OCI-LY1 (cell line): Measurements from ENCODE around the gene CLCN6.

Experiments
- H2AFZ ChIP-seq: fragments of 200-600 bp; sonication (generic), shearing (Covaris generic); 2 replicates; pipeline ENCODE4 v1.6.0; 2014; ENCODE audit warnings: antibody characterized with exemption, mild to moderate bottlenecking, low read length
- H3F3A ChIP-seq: fragments of 200-600 bp; sonication (generic), shearing (Covaris generic); 2 replicates; pipeline ENCODE4 v1.6.0; 2014; ENCODE audit warnings: mild to moderate bottlenecking, antibody characterized with exemption, low read length, moderate library complexity; ENCODE audit not compliant: insufficient read depth
- H3K27ac ChIP-seq: fragments of 200-600 bp; sonication (generic); 2 replicates; pipeline ENCODE4 v1.5.1; 2014; ENCODE audit warnings: low read length, mixed run types, mild to moderate bottlenecking, low read depth; ENCODE audit not compliant: poor library complexity, severe bottlenecking
- H3K27me3 ChIP-seq: fragments of 200-600 bp; sonication (generic); 2 replicates; pipeline ENCODE4 v1.6.0; 2014; ENCODE audit warnings: antibody characterized with exemption, mild to moderate bottlenecking, low read length, moderate library complexity; ENCODE audit not compliant: insufficient read depth
- H3K36me3 ChIP-seq: fragments of 200-600 bp; sonication (generic); 2 replicates; pipeline ENCODE4 v1.6.1; 2014; ENCODE audit warnings: mild to moderate bottlenecking, antibody characterized with exemption, low read length, moderate library complexity, mixed read lengths; ENCODE audit not compliant: insufficient read depth
- H3K4me1 ChIP-seq: fragments of 200-600 bp; sonication (generic); 2 replicates; pipeline ENCODE4 v1.5.1; 2014; ENCODE audit warnings: mild to moderate bottlenecking, low read length, moderate library complexity; ENCODE audit not compliant: insufficient read depth, severe bottlenecking
- H3K4me2 ChIP-seq: fragments of 200-600 bp; sonication (generic), shearing (Covaris generic); 2 replicates; pipeline ENCODE4 v1.6.1; 2014; ENCODE audit warnings: low read length
- H3K4me3 ChIP-seq: fragments of 200-600 bp; sonication (generic); 2 replicates; pipeline ENCODE4 v1.5.1; 2014; ENCODE audit warnings: low read length, low read depth, mild to moderate bottlenecking, mixed read lengths; ENCODE audit not compliant: poor library complexity, severe bottlenecking
- H3K79me2 ChIP-seq: fragments of 200-600 bp; shearing (Covaris generic); 2 replicates; pipeline ENCODE4 v1.6.1; 2016; ENCODE audit warnings: mixed run types, low read length, mixed read lengths; ENCODE audit not compliant: insufficient read depth
- H3K9ac ChIP-seq: fragments of 200-600 bp; sonication (generic), shearing (Covaris generic); 2 replicates; pipeline ENCODE4 v1.6.1; 2014; ENCODE audit warnings: mild to moderate bottlenecking, low read length, mixed read lengths
- H3K9me2 ChIP-seq: fragments of 200-600 bp; sonication (generic), shearing (Covaris generic); 2 replicates; pipeline ENCODE4 v1.6.1; 2014; ENCODE audit warnings: low read depth, mild to moderate bottlenecking, low read length, mixed read lengths
- H3K9me3 ChIP-seq: fragments of 200-600 bp; shearing (Covaris generic); 2 replicates; pipeline ENCODE4 v1.6.1; 2014; ENCODE audit warnings: low read length, mixed read lengths
- H4K20me1 ChIP-seq: fragments of 200-600 bp; sonication (generic), shearing (Covaris generic); 2 replicates; pipeline ENCODE4 v1.6.0; 2016; ENCODE audit warnings: mild to moderate bottlenecking, low read length; ENCODE audit not compliant: insufficient read depth
- EZH2 ChIP-seq: fragments of 200-600 bp; sonication (generic), shearing (Covaris generic); IDR thresholded peaks from 2 replicates; pipeline ENCODE4 v1.8.0; 2017; ENCODE audit warnings: borderline replicate concordance, mixed run types, mild to moderate bottlenecking, antibody characterized with exemption, low read length, moderate library complexity, mixed read lengths
- TF ChIP-seq, protein P1 (sequence below): fragments of 200-600 bp; sonication (generic), shearing (Covaris generic); IDR thresholded peaks from 2 replicates; pipeline ENCODE4 v1.5.1; 2017; ENCODE audit warnings: mild to moderate bottlenecking, antibody characterized with exemption, low read length, moderate library complexity, mixed read lengths

The CLCN6 gene

GRCh38 chr1:11862890-11863289, 56.9 kb downstream of the CLCN6 start:
- Histone ChIP-seq H3K4me1 (no peaks in the 10 kb centered on the region), H3F3A (no peaks in the 10 kb centered on the region), H3K27ac (no peak overlapping the region), H4K20me1 (no peaks in the 10 kb centered on the region), H3K9ac (no peak overlapping the region), H3K4me3 (no peak overlapping the region), H3K9me2 (no peaks in the 10 kb centered on the region), H3K36me3 (no peaks in the 10 kb centered on the region), H3K9me3 (no peaks in the 10 kb centered on the region), H3K27me3 (no peaks in the 10 kb centered on the region), H3K4me2 (no peak overlapping the region), H3K79me2 (no peaks in the 10 kb centered on the region), H2AFZ (no peak overlapping the region)
- TF ChIP-seq EZH2, result no peak
- TF ChIP-seq, protein P1, sequence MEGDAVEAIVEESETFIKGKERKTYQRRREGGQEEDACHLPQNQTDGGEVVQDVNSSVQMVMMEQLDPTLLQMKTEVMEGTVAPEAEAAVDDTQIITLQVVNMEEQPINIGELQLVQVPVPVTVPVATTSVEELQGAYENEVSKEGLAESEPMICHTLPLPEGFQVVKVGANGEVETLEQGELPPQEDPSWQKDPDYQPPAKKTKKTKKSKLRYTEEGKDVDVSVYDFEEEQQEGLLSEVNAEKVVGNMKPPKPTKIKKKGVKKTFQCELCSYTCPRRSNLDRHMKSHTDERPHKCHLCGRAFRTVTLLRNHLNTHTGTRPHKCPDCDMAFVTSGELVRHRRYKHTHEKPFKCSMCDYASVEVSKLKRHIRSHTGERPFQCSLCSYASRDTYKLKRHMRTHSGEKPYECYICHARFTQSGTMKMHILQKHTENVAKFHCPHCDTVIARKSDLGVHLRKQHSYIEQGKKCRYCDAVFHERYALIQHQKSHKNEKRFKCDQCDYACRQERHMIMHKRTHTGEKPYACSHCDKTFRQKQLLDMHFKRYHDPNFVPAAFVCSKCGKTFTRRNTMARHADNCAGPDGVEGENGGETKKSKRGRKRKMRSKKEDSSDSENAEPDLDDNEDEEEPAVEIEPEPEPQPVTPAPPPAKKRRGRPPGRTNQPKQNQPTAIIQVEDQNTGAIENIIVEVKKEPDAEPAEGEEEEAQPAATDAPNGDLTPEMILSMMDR, result no peak

DNA sequence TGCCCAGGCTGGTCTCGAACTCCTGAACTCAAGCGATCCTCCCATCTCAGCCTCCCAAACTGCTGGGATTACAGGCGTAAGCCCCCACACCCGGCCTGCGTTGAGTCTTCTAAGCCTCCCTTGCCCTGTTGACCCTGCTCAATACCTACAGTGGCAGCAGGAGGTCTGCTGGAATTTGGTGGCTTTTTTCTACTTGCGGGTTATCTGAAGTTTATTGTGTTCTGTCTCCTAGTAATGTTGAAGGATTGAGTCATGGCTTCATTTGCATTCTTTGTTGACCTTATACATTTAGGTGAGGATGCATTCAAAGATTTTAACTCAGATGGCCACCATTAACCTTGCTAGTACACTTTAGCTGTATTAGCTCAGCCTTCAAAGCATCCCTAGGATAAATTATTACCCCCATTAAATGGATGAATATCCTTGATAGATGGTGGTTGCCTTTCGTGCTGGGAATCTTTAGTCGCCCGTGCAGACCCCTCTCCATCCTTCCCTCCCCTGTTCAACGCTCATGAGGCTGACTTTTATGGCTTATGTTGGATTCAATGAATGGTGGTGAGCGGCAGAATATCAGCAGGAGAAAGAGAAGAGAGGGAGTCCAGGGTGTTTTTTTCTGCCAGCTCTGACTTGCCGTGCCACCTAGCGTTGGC, 62.5 kb downstream of the CLCN6 start:
- TF ChIP-seq, protein P1, result no peak; the same call in 1 of the 2 replicates
- no peak for TF ChIP-seq EZH2
- Histone ChIP-seq H3K9me3 (no peaks in the 10 kb centered on the region), H3K79me2 (no peaks in the 10 kb centered on the region), H2AFZ (no peak overlapping the region), H3K27me3 (no peaks in the 10 kb centered on the region), H3F3A (no peaks in the 10 kb centered on the region), H4K20me1 (no peaks in the 10 kb centered on the region), H3K27ac (no peak overlapping the region), H3K9me2 (no peaks in the 10 kb centered on the region), H3K9ac (no peak overlapping the region), H3K4me2 (no peak overlapping the region), H3K4me3 (no peak overlapping the region), H3K4me1 (no peaks in the 10 kb centered on the region), H3K36me3 (no peaks in the 10 kb centered on the region)

DNA sequence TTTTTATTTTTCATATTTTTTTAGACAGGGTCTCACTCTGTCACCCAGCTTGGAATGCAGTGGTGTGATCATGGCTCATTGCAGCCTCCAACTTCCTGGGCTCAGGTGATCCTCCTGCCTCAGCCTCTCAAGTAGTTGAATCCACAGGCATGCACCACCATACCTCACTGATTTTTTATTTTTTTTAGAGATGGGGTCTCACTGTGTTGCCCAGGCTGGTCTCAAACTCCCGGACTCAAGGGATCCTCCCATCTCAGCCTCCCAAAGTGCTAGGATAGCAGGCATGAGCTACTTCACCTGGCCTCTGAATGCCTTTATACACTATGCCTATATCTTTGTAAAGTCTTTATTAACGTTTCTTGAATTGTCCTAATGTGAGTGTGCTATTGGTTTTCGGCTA, 63.1 kb downstream of the CLCN6 start:
- Histone ChIP-seq H3K4me2 (no peak overlapping the region), H3F3A (no peaks in the 10 kb centered on the region), H3K9ac (no peak overlapping the region), H3K27ac (no peak overlapping the region), H3K9me3 (no peaks in the 10 kb centered on the region), H4K20me1 (no peaks in the 10 kb centered on the region), H3K4me3 (no peak overlapping the region), H3K27me3 (no peaks in the 10 kb centered on the region), H3K9me2 (no peaks in the 10 kb centered on the region), H3K79me2 (no peaks in the 10 kb centered on the region), H3K36me3 (no peaks in the 10 kb centered on the region), H3K4me1 (no peaks in the 10 kb centered on the region), H2AFZ (no peak overlapping the region)
- TF ChIP-seq, protein P1, result no peak
- no peak for TF ChIP-seq EZH2
